SK-N-SH (cell line): ENCODE measurements around the gene PARP2. TPM values are rescaled to one million over a fixed set of nuclear protein-coding genes. Genes with fewer than 3 reads are reported as not detected.
A peak's percentile ranks its signal among the peaks of the same experiment; 100 is the strongest.
"Not testable (repeated sequence)": the region's sequence is repeated elsewhere in the genome, so short reads cannot be mapped to it uniquely, and the experiment has no call there.

Experiments used
- CTCF ChIA-PET: fragments of 300-600, 350-600 bp; formaldehyde crosslinking; extraction: SDS; loops from one replicate; lab custom pipeline; 2021; lab: Yijun Ruan, JAX
- POLR2A ChIA-PET: fragments of 350-600 bp; sonication (Branson Sonifier 250); formaldehyde crosslinking; extraction: SDS; loops from one replicate; lab custom pipeline; 2020; ENCODE audit warnings: antibody characterized with exemption, inconsistent platforms; lab: Yijun Ruan, JAX
- DNase-seq: peaks from one replicate; pipeline ENCODE4 v3.0.0; 2012
- H2AFZ ChIP-seq: fragments of 200-600 bp; sonication (generic); 2 replicates; pipeline ENCODE4 v1.8.1; 2016; ENCODE audit warnings: antibody characterized with exemption, mild to moderate bottlenecking, low read depth
- H3F3A ChIP-seq: fragments of 200-600 bp; sonication (generic); replicated peaks from 2 replicates; pipeline ENCODE3; 2016; ENCODE audit warnings: antibody characterized with exemption, mild to moderate bottlenecking; ENCODE audit not compliant: insufficient read depth
- H3K27ac ChIP-seq, 2 experiments: fragments of 200-500 bp in 1 of 2; fragments of 200-600 bp in 1 of 2; sonication (Bioruptor generic) in 1 of 2; sonication (generic), shearing (Covaris generic) in 1 of 2; 2 replicates each; pipeline versions ENCODE4 v1.5.1 to v1.6.1; 2014 to 2016; ENCODE audit warnings: low read depth in 2 of 2, inconsistent platforms in 1 of 2, low read length in 1 of 2, mild to moderate bottlenecking in 1 of 2, mixed read lengths in 1 of 2
- H3K27me3 ChIP-seq: fragments of 200-600 bp; sonication (generic), shearing (Covaris generic); 2 replicates; pipeline ENCODE4 v1.6.1; 2016; ENCODE audit warnings: mixed run types; ENCODE audit not compliant: insufficient read depth
- H3K36me3 ChIP-seq, 2 experiments: fragments of 200-500 bp in 1 of 2; fragments of 200-600 bp in 1 of 2; sonication (Bioruptor generic) in 1 of 2; sonication (generic) in 1 of 2; replicated peaks in 1 of 2; 2 replicates each; pipeline versions ENCODE3 to v1.5.1; 2014 to 2016; ENCODE audit warnings: low read length in 1 of 2, mild to moderate bottlenecking in 1 of 2; ENCODE audit not compliant: insufficient read depth in 2 of 2, control insufficient read depth in 1 of 2
- H3K4me1 ChIP-seq, 2 experiments: fragments of 200-500 bp in 1 of 2; fragments of 200-600 bp in 1 of 2; sonication (Bioruptor generic) in 1 of 2; sonication (generic), shearing (Covaris generic) in 1 of 2; 2 replicates each; pipeline versions ENCODE4 v1.5.1 to v1.6.1; 2014 to 2016; ENCODE audit warnings: low read depth in 1 of 2, low read length in 1 of 2, mixed run types in 1 of 2; ENCODE audit not compliant: insufficient read depth in 2 of 2, control insufficient read depth in 1 of 2
- H3K4me2 ChIP-seq: fragments of 200-600 bp; sonication (generic), shearing (Covaris generic); 2 replicates; pipeline ENCODE4 v1.6.1; 2017; ENCODE audit warnings: mixed run types
- H3K4me3 ChIP-seq, 2 experiments: fragments of 200-500 bp in 1 of 2; fragments of 200-600 bp in 1 of 2; sonication (Bioruptor generic) in 1 of 2; sonication (generic), shearing (Covaris generic) in 1 of 2; 2 replicates each; pipeline versions ENCODE4 v1.5.1 to v1.8.1; 2014 to 2016; ENCODE audit warnings: low read depth in 2 of 2, inconsistent platforms in 1 of 2, low read length in 1 of 2, mild to moderate bottlenecking in 1 of 2, mixed read lengths in 1 of 2, moderate library complexity in 1 of 2
- H3K79me2 ChIP-seq: fragments of 200-600 bp; sonication (generic); 2 replicates; pipeline ENCODE4 v1.8.1; 2017; ENCODE audit warnings: mild to moderate bottlenecking; ENCODE audit not compliant: insufficient read depth
- H3K9ac ChIP-seq: fragments of 200-600 bp; sonication (generic); 2 replicates; pipeline ENCODE4 v1.6.1; 2017; ENCODE audit warnings: mixed run types
- H3K9me2 ChIP-seq: fragments of 200-600 bp; sonication (generic); 2 replicates; pipeline ENCODE4 v1.6.1; 2017; ENCODE audit warnings: mixed run types
- H3K9me3 ChIP-seq: fragments of 200-600 bp; sonication (generic); 2 replicates; pipeline ENCODE4 v1.6.1; 2017; ENCODE audit warnings: mixed run types, mild to moderate bottlenecking, moderate library complexity
- H4K20me1 ChIP-seq: fragments of 200-600 bp; sonication (generic); 2 replicates; pipeline ENCODE4 v1.6.1; 2017; ENCODE audit warnings: mild to moderate bottlenecking, mixed run types; ENCODE audit not compliant: insufficient read depth
- FOSL2 ChIP-seq: IDR thresholded peaks from 2 replicates; pipeline ENCODE4 v1.4.0; 2012; ENCODE audit warnings: low read depth, mild to moderate bottlenecking, moderate library complexity, borderline replicate concordance
- JUND ChIP-seq: IDR thresholded peaks from 2 replicates; pipeline ENCODE4 v1.4.0; 2012
- NFIC ChIP-seq: IDR thresholded peaks from 2 replicates; pipeline ENCODE4 v1.4.0; 2012; ENCODE audit warnings: borderline replicate concordance
- POLR2AphosphoS5 ChIP-seq: IDR thresholded peaks from 2 replicates; pipeline ENCODE4 v1.6.1; 2012; ENCODE audit warnings: low read depth, low read length
- REST ChIP-seq: IDR thresholded peaks from 2 replicates; pipeline ENCODE4 v1.6.1; 2012; ENCODE audit warnings: mild to moderate bottlenecking, low read depth, low read length, moderate library complexity
- YY1 ChIP-seq: IDR thresholded peaks from 2 replicates; pipeline ENCODE4 v1.4.0; 2012; ENCODE audit warnings: low read depth, mild to moderate bottlenecking
- WGBS: methylation state at CpG from one replicate; pipeline ENCODE4 v1.1.6; 2017; ENCODE audit warnings: low lambda C conversion rate; 5-methylcytosine and 5-hydroxymethylcytosine counted together
- polyA plus RNA-seq, 3 experiments: library from polyadenylated mRNA; depleted of rRNA; stranded (reverse); fragments of >200 nt; gene quantifications; 2 replicates each; pipeline ENCODE4 v1.2.3, GENCODE V29; 2012
- TF ChIP-seq, protein P1 (sequence below): IDR thresholded peaks from 2 replicates; pipeline ENCODE4 v1.4.0; 2012; ENCODE audit warnings: low read depth, borderline replicate concordance
- TF ChIP-seq, protein P2 (sequence below): fragments of 200-600 bp; sonication (generic); IDR thresholded peaks from 2 replicates; pipeline ENCODE4 v1.6.1; 2017; ENCODE audit warnings: antibody characterized with exemption, mild to moderate bottlenecking, moderate library complexity

PARP2 gene
- polyA plus RNA-seq, 1 of the 3 experiments (the other 2 are of a cell fraction) = 23.3 TPM

DNA sequence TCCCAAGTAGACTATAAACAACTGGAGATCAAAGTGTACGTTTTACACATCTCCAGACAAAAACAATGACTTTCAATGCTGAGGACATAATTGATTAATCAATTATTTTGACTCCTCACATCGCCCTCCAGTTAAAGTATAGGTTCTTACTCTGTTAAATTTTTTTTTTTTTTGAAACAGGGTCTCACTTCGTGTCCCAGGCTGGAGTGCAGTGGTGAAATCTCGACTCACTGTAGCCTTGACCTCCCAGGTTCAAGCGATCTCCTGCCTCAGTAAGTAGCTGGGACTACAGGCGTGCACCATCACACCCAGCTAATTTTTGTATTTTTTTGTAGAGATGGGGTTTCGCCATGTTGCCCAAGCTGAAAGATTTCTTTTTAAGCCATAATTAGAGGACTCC is 9.4 kb upstream of the PARP2 start (continued):
- TF ChIP-seq REST (no peak), JUND (no peak), YY1 (no peak), POLR2AphosphoS5 (no peak)
- TF ChIP-seq, protein P1, sequence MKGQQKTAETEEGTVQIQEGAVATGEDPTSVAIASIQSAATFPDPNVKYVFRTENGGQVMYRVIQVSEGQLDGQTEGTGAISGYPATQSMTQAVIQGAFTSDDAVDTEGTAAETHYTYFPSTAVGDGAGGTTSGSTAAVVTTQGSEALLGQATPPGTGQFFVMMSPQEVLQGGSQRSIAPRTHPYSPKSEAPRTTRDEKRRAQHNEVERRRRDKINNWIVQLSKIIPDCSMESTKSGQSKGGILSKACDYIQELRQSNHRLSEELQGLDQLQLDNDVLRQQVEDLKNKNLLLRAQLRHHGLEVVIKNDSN = no peak

- H3K9ac ChIP-seq, H3K9me3 ChIP-seq, H3K27ac ChIP-seq, H3K36me3 ChIP-seq, H3K9me2 ChIP-seq, H3K4me2 ChIP-seq, H3K27me3 ChIP-seq, H3K4me1 ChIP-seq, H4K20me1 ChIP-seq, H3K4me3 ChIP-seq, H2AFZ ChIP-seq, DNase-seq, POLR2A ChIA-PET: not testable (repeated sequence)
- Histone ChIP-seq H3K79me2 (peaks cover 20% of the 10 kb centered on the region), H3F3A (peaks cover 19% of the 10 kb centered on the region)
- WGBS = 99% methylated on average over 4 of the region's 4 CpGs
- CTCF ChIA-PET = interaction anchor here (0.9 to 4.9 kb wide), 5 partner anchors 9 to 269 kb away, joined by 3 to 30 read pairs (median 4); no protein-coding TSS in a partner anchor
Measured at GRCh38 chr14:20341032-20341431, 2.4 kb upstream of the PARP2 start.

GRCh38 chr14:20341646-20342045 is 1.8 kb upstream of the PARP2 start:
- no peaks in the 10 kb centered on the region for H3K27me3 ChIP-seq
- CTCF ChIA-PET = interaction anchor here (0.9 to 4.9 kb wide), 5 partner anchors 9 to 268 kb away, joined by 3 to 30 read pairs (median 4); no protein-coding TSS in a partner anchor
- DNase-seq = no peak
- peak overlapping the region; percentile 60 to 95; a peak in 3 of 4 replicates for H3K27ac ChIP-seq
- no peaks in the 10 kb centered on the region for H3K9me3 ChIP-seq
- WGBS = 47% methylated on average over 2 of the region's 2 CpGs
- H3K4me2 ChIP-seq = peak overlapping the region; percentile 77
- peak overlapping the region; percentile 70 to 99 for H3K4me3 ChIP-seq
- peak overlapping the region; percentile 100; the same call in 1 of the 2 replicates for H2AFZ ChIP-seq
- peak overlapping the region; percentile 83; the same call in 1 of the 2 replicates for H3K9ac ChIP-seq
- H3F3A ChIP-seq = peaks cover 19% of the 10 kb centered on the region
- no peaks in the 10 kb centered on the region for H4K20me1 ChIP-seq
- TF ChIP-seq NFIC (no peak), FOSL2 (no peak), POLR2AphosphoS5 (no peak)
- TF ChIP-seq, protein P2, sequence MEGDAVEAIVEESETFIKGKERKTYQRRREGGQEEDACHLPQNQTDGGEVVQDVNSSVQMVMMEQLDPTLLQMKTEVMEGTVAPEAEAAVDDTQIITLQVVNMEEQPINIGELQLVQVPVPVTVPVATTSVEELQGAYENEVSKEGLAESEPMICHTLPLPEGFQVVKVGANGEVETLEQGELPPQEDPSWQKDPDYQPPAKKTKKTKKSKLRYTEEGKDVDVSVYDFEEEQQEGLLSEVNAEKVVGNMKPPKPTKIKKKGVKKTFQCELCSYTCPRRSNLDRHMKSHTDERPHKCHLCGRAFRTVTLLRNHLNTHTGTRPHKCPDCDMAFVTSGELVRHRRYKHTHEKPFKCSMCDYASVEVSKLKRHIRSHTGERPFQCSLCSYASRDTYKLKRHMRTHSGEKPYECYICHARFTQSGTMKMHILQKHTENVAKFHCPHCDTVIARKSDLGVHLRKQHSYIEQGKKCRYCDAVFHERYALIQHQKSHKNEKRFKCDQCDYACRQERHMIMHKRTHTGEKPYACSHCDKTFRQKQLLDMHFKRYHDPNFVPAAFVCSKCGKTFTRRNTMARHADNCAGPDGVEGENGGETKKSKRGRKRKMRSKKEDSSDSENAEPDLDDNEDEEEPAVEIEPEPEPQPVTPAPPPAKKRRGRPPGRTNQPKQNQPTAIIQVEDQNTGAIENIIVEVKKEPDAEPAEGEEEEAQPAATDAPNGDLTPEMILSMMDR = no peak
- TF ChIP-seq, all 33 proteins: peak for 0
- Histone ChIP-seq H3K79me2 (peaks cover 20% of the 10 kb centered on the region), H3K4me1 (no peaks in the 10 kb centered on the region), H3K36me3 (peaks cover 7 to 8% of the 10 kb centered on the region in 2 experiments), H3K9me2 (no peaks in the 10 kb centered on the region)
- POLR2A ChIA-PET = no interaction called here
